A549 treated with ZK216348 at 1 μM for 4 hours (cell line): ENCODE data around the gene MAP3K4. TPM values are rescaled to one million over a fixed set of nuclear protein-coding genes. Genes with fewer than 3 reads are reported as not detected.

Experiments
- total RNA-seq: library from RNA; stranded (reverse); fragments of 200-300 nt; extraction: Qiagen RNA extraction; gene quantifications from 5 replicates; pipeline ENCODE4 v1.2.3, GENCODE V29; 2022; ENCODE audit warnings: low read depth

MAP3K4 gene
- total RNA-seq: 12.8 to 15.5 TPM (median 13.4 TPM) in 5 replicates

GRCh38 chr6:160991406-160992060 lies at the start of gene MAP3K4:
MAP3K4 (plus strand) TSS chr6:160991769; CDS start chr6:160991932, 163 bp downstream.

